Neural cell (in vitro differentiated cells): ENCODE results near the gene CACNB2. TPM values are rescaled to one million over a fixed set of nuclear protein-coding genes. Genes with fewer than 3 reads are reported as not detected.

Experiments used
- H2AFZ ChIP-seq: fragments of 200-600, 300-800 bp; sonication (generic), shearing (Covaris generic); 2 replicates; pipeline ENCODE4 v1.6.0; 2014; ENCODE audit warnings: low read depth, mild to moderate bottlenecking, antibody characterized with exemption, low read length, moderate library complexity
- H3F3A ChIP-seq: fragments of 200-600 bp; shearing (Covaris generic); 2 replicates; pipeline ENCODE4 v1.6.1; 2016; ENCODE audit warnings: mild to moderate bottlenecking, moderate library complexity, mixed read lengths, antibody characterized with exemption, low read length; ENCODE audit not compliant: insufficient read depth, poor library complexity, severe bottlenecking
- H3K27ac ChIP-seq: fragments of 200-600, 300-800 bp; sonication (generic), shearing (Covaris generic); 2 replicates; pipeline ENCODE4 v1.5.1; 2014; ENCODE audit warnings: mild to moderate bottlenecking, low read length, moderate library complexity
- H3K27me3 ChIP-seq: fragments of 300-800, 200-600 bp; sonication (generic), shearing (Covaris generic); 2 replicates; pipeline ENCODE4 v1.6.0; 2014; ENCODE audit warnings: mild to moderate bottlenecking, low read depth, low read length, moderate library complexity; ENCODE audit not compliant: insufficient read depth
- H3K36me3 ChIP-seq: fragments of 300-800, 200-600 bp; sonication (generic), shearing (Covaris generic); 2 replicates; pipeline ENCODE4 v1.5.1; 2014; ENCODE audit warnings: mild to moderate bottlenecking, antibody characterized with exemption, low read length, moderate library complexity; ENCODE audit not compliant: insufficient read depth
- H3K4me2 ChIP-seq: fragments of 300-800, 200-600 bp; sonication (generic), shearing (Covaris generic); 2 replicates; pipeline ENCODE4 v1.6.0; 2014; ENCODE audit warnings: mild to moderate bottlenecking, low read length
- H3K4me3 ChIP-seq: fragments of 300-800, 200-600 bp; sonication (generic), shearing (Covaris generic); 2 replicates; pipeline ENCODE4 v1.5.1; 2014; ENCODE audit warnings: mild to moderate bottlenecking, low read length, moderate library complexity
- H3K79me2 ChIP-seq: fragments of 200-600 bp; shearing (Covaris generic); replicated peaks from 2 replicates; pipeline ENCODE4 v1.6.0; 2014; ENCODE audit warnings: mild to moderate bottlenecking, low read length, moderate library complexity; ENCODE audit not compliant: insufficient read depth
- H3K9ac ChIP-seq: fragments of 300-800, 200-600 bp; sonication (generic), shearing (Covaris generic); 2 replicates; pipeline ENCODE4 v1.6.1; 2016; ENCODE audit warnings: mild to moderate bottlenecking, low read length, mixed read lengths
- H3K9me2 ChIP-seq: fragments of 200-600 bp; shearing (Covaris generic); 2 replicates; pipeline ENCODE4 v1.6.1; 2016; ENCODE audit warnings: mild to moderate bottlenecking, low read length, mixed read lengths; ENCODE audit not compliant: insufficient read depth
- H3K9me3 ChIP-seq: fragments of 200-600, 300-800 bp; sonication (generic), shearing (Covaris generic); 2 replicates; pipeline ENCODE4 v1.6.1; 2016; ENCODE audit warnings: mild to moderate bottlenecking, mixed run types, low read length, moderate library complexity, mixed read lengths
- H4K20me1 ChIP-seq: fragments of 200-600 bp; shearing (Covaris generic); 2 replicates; pipeline ENCODE4 v1.6.1; 2016; ENCODE audit warnings: mild to moderate bottlenecking, mixed run types; ENCODE audit not compliant: insufficient read depth
- EP300 ChIP-seq: fragments of 450-650 bp; conservative IDR thresholded peaks from 2 replicates; pipeline ENCODE4 v1.6.1; 2014; ENCODE audit warnings: antibody characterized with exemption, mild to moderate bottlenecking, moderate library complexity; ENCODE audit not compliant: poor library complexity, severe bottlenecking
- EZH2 ChIP-seq: fragments of 200-600, 300-800 bp; shearing (Covaris generic), sonication (generic); IDR thresholded peaks from 2 replicates; pipeline ENCODE4 v1.6.1; 2014; ENCODE audit warnings: antibody characterized with exemption, low read length, borderline replicate concordance, mild to moderate bottlenecking; ENCODE audit not compliant: insufficient read depth, poor library complexity, severe bottlenecking
- MXI1 ChIP-seq: fragments of 450-650 bp; conservative IDR thresholded peaks from 2 replicates; pipeline ENCODE4 v1.6.1; 2014; ENCODE audit warnings: antibody characterized with exemption, mild to moderate bottlenecking; ENCODE audit not compliant: poor library complexity, severe bottlenecking
- POLR2AphosphoS5 ChIP-seq: IDR thresholded peaks from 2 replicates; pipeline ENCODE4 v1.6.1; 2012
- RAD21 ChIP-seq: fragments of 450-650 bp; conservative IDR thresholded peaks from 2 replicates; pipeline ENCODE4 v1.6.1; 2014; ENCODE audit warnings: antibody characterized with exemption, mild to moderate bottlenecking, moderate library complexity
- REST ChIP-seq: IDR thresholded peaks from 2 replicates; pipeline ENCODE4 v1.6.1; 2012; ENCODE audit warnings: borderline replicate concordance
- SMC3 ChIP-seq: fragments of 450-650 bp; conservative IDR thresholded peaks from 2 replicates; pipeline ENCODE4 v1.6.1; 2014; ENCODE audit warnings: antibody characterized with exemption, mild to moderate bottlenecking, moderate library complexity; ENCODE audit not compliant: poor library complexity
- TAF1 ChIP-seq: IDR thresholded peaks from 2 replicates; pipeline ENCODE4 v1.6.1; 2012; ENCODE audit warnings: low read depth
- polyA plus RNA-seq: library from polyadenylated mRNA; depleted of rRNA; stranded (reverse); fragments of >200 nt; gene quantifications from 2 replicates; pipeline ENCODE4 v1.2.3, GENCODE V29; 2014
- TF ChIP-seq, protein P1 (sequence below): fragments of 450-650 bp; IDR thresholded peaks from 2 replicates; pipeline ENCODE4 v1.5.1; 2014; ENCODE audit warnings: antibody characterized with exemption, mild to moderate bottlenecking, moderate library complexity; ENCODE audit not compliant: poor library complexity, severe bottlenecking

CACNB2 gene
- polyA plus RNA-seq, 1 donor from 2014 or later: 14.3 TPM

GRCh38 chr10:18268005-18268404 is 127.8 kb downstream of the CACNB2 start:
- no peaks in the 10 kb centered on the region for H3K36me3 ChIP-seq
- no peak overlapping the region for H3K9ac ChIP-seq
- H2AFZ ChIP-seq: no peak overlapping the region
- no peak overlapping the region for H3K4me3 ChIP-seq
- no peaks in the 10 kb centered on the region for H3K9me3 ChIP-seq
- H3F3A ChIP-seq: no peaks in the 10 kb centered on the region
- TF ChIP-seq POLR2AphosphoS5: no peak
- TF ChIP-seq EP300: no peak
- TF ChIP-seq, protein P1, sequence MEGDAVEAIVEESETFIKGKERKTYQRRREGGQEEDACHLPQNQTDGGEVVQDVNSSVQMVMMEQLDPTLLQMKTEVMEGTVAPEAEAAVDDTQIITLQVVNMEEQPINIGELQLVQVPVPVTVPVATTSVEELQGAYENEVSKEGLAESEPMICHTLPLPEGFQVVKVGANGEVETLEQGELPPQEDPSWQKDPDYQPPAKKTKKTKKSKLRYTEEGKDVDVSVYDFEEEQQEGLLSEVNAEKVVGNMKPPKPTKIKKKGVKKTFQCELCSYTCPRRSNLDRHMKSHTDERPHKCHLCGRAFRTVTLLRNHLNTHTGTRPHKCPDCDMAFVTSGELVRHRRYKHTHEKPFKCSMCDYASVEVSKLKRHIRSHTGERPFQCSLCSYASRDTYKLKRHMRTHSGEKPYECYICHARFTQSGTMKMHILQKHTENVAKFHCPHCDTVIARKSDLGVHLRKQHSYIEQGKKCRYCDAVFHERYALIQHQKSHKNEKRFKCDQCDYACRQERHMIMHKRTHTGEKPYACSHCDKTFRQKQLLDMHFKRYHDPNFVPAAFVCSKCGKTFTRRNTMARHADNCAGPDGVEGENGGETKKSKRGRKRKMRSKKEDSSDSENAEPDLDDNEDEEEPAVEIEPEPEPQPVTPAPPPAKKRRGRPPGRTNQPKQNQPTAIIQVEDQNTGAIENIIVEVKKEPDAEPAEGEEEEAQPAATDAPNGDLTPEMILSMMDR: no peak
- TF ChIP-seq TAF1: no peak
- no peak for TF ChIP-seq EZH2
- TF ChIP-seq RAD21: no peak
- no peak for TF ChIP-seq REST
- TF ChIP-seq MXI1: no peak
- no peak for TF ChIP-seq SMC3
- no peak overlapping the region for H3K4me2 ChIP-seq
- no peaks in the 10 kb centered on the region for H4K20me1 ChIP-seq
- no peaks in the 10 kb centered on the region for H3K79me2 ChIP-seq
- H3K27me3 ChIP-seq: no peaks in the 10 kb centered on the region
- H3K27ac ChIP-seq: no peak overlapping the region
- H3K9me2 ChIP-seq: no peaks in the 10 kb centered on the region

- H3K9me2 ChIP-seq: no peaks in the 10 kb centered on the region
- H3K4me2 ChIP-seq: no peak overlapping the region
- no peaks in the 10 kb centered on the region for H3K27me3 ChIP-seq
- H3K9ac ChIP-seq: no peak overlapping the region
- no peak overlapping the region for H3K4me3 ChIP-seq
- H2AFZ ChIP-seq: no peak overlapping the region
- H3K27ac ChIP-seq: no peak overlapping the region
- TF ChIP-seq EP300: no peak
- no peak for TF ChIP-seq SMC3
- TF ChIP-seq TAF1: no peak
- no peak for TF ChIP-seq RAD21
- no peak for TF ChIP-seq POLR2AphosphoS5
- no peak for TF ChIP-seq EZH2
- TF ChIP-seq, protein P1: no peak
- no peak for TF ChIP-seq REST
- TF ChIP-seq MXI1: no peak
- no peaks in the 10 kb centered on the region for H3K9me3 ChIP-seq
- H3K79me2 ChIP-seq: no peaks in the 10 kb centered on the region
- no peaks in the 10 kb centered on the region for H3F3A ChIP-seq
- no peaks in the 10 kb centered on the region for H3K36me3 ChIP-seq
- no peaks in the 10 kb centered on the region for H4K20me1 ChIP-seq
These were observed 131.3 kb downstream of the CACNB2 start for GRCh38 chr10:18271491-18271890.
